ENCODE results near the gene ALCAM.

ALCAM gene

GRCh38 chr3:105366326-105367062, at the start of gene ALCAM:
ALCAM (plus strand) TSS chr3:105366909.
- peak within 1 kb of the TSS; percentile 76 for H3K4me3 ChIP-seq (ENCODE audit: low read depth, low read length)

- no peak overlapping the region for H3K4me3 ChIP-seq (ENCODE audit: low read depth, low read length)
These were observed 48.9 kb upstream of the ALCAM start for GRCh38 chr3:105317841-105318240.

GRCh38 chr3:105322570-105323273, 44.0 kb upstream of the ALCAM start:
- no peak overlapping the region for H3K4me3 ChIP-seq (ENCODE audit: low read depth, low read length)

- no peak overlapping the region for H3K4me3 ChIP-seq (ENCODE audit: low read depth, low read length)
These were observed 43.5 kb upstream of the ALCAM start for GRCh38 chr3:105323274-105323599.

GRCh38 chr3:105324951-105325350, 41.8 kb upstream of the ALCAM start:
- H3K4me3 ChIP-seq (ENCODE audit: low read depth, low read length): no peak overlapping the region

GRCh38 chr3:105327662-105328337, 38.9 kb upstream of the ALCAM start:
- H3K4me3 ChIP-seq (ENCODE audit: low read depth, low read length): no peak overlapping the region

- H3K4me3 ChIP-seq (ENCODE audit: low read depth, low read length): no peak overlapping the region
These were observed 38.4 kb upstream of the ALCAM start for GRCh38 chr3:105328338-105328730.

GRCh38 chr3:105332961-105333360, 33.7 kb upstream of the ALCAM start:
- no peak overlapping the region for H3K4me3 ChIP-seq (ENCODE audit: low read depth, low read length)

- H3K4me3 ChIP-seq (ENCODE audit: low read depth, low read length): no peak overlapping the region
These were observed 32.4 kb upstream of the ALCAM start for GRCh38 chr3:105334138-105334882.

- H3K4me3 ChIP-seq (ENCODE audit: low read depth, low read length): no peak overlapping the region
These were observed 26.8 kb upstream of the ALCAM start for GRCh38 chr3:105339946-105340345.

- H3K4me3 ChIP-seq (ENCODE audit: low read depth, low read length): no peak overlapping the region
These were observed 22.7 kb upstream of the ALCAM start for GRCh38 chr3:105343991-105344390.

- H3K4me3 ChIP-seq (ENCODE audit: low read depth, low read length): no peak overlapping the region
These were observed 21.6 kb upstream of the ALCAM start for GRCh38 chr3:105345156-105345555.

- no peak overlapping the region for H3K4me3 ChIP-seq (ENCODE audit: low read depth, low read length)
These were observed 18.9 kb upstream of the ALCAM start for GRCh38 chr3:105347625-105348302.

- no peak overlapping the region for H3K4me3 ChIP-seq (ENCODE audit: low read depth, low read length)
These were observed 18.4 kb upstream of the ALCAM start for GRCh38 chr3:105348307-105348706.

- no peak overlapping the region for H3K4me3 ChIP-seq (ENCODE audit: low read depth, low read length)
These were observed 16.9 kb upstream of the ALCAM start for GRCh38 chr3:105349684-105350387.

GRCh38 chr3:105351821-105352220, 14.9 kb upstream of the ALCAM start:
- no peak overlapping the region for H3K4me3 ChIP-seq (ENCODE audit: low read depth, low read length)

- H3K4me3 ChIP-seq (ENCODE audit: low read depth, low read length): no peak overlapping the region
These were observed 13.7 kb upstream of the ALCAM start for GRCh38 chr3:105352976-105353375.

- H3K4me3 ChIP-seq (ENCODE audit: low read depth, low read length): peak overlapping the region; percentile 54
These were observed 13.1 kb upstream of the ALCAM start for GRCh38 chr3:105353485-105354161.

- H3K4me3 ChIP-seq (ENCODE audit: low read depth, low read length): peak overlapping the region; percentile 54
These were observed 12.3 kb upstream of the ALCAM start for GRCh38 chr3:105354429-105354828.
